Esophagus muscularis mucosa (tissue), 4 donors: ENCODE results near the gene MRGPRD. TPM values are rescaled to one million over a fixed set of nuclear protein-coding genes. Genes with fewer than 3 reads are reported as not detected.
"Not testable (repeated sequence)": the region's sequence is repeated elsewhere in the genome, so short reads cannot be mapped to it uniquely, and the experiment has no call there.

Source experiments
- DNase-seq: peaks from one replicate; pipeline ENCODE4 v3.0.0-alpha.2; 2017; ENCODE audit errors: extremely low spot score
- H3K27ac ChIP-seq, 4 donors: fragments of 200-600 bp; sonication (generic); replicated peaks in 1 of 4; 1 replicate in 3 of 4; 2 replicates in 1 of 4; pipeline ENCODE4 v1.5.1; 2016 to 2019; ENCODE audit warnings: mild to moderate bottlenecking in 1 of 4
- H3K27me3 ChIP-seq, 4 donors: fragments of 200-600 bp; sonication (generic); one replicate each; pipeline versions ENCODE4 v1.5.1 to v1.6.0; 2016 to 2019
- H3K36me3 ChIP-seq, 4 donors: fragments of 200-600 bp; sonication (generic); one replicate each; pipeline ENCODE4 v1.5.1; 2016 to 2019
- H3K4me1 ChIP-seq, 4 donors: fragments of 200-600 bp; sonication (generic); one replicate each; pipeline ENCODE4 v1.5.1; 2016 to 2019
- H3K4me3 ChIP-seq, 4 donors: fragments of 200-600 bp; sonication (generic); 1 replicate in 2 of 4; 2 replicates in 2 of 4; pipeline ENCODE4 v1.5.1; 2016 to 2019; ENCODE audit warnings: mild to moderate bottlenecking in 4 of 4, moderate library complexity in 1 of 4
- H3K9me3 ChIP-seq, 4 donors: fragments of 200-600 bp; sonication (generic); 1 replicate in 3 of 4; 2 replicates in 1 of 4; pipeline ENCODE4 v1.5.1; 2016 to 2019
- CTCF ChIP-seq, 3 experiments: fragments of 200-600 bp in 2 of 3; fragments of 450-650 bp in 1 of 3; sonication (generic) in 2 of 3; IDR thresholded peaks; one replicate each; pipeline ENCODE4 v1.5.1; 2017 to 2019; ENCODE audit warnings: antibody characterized with exemption in 3 of 3, mild to moderate bottlenecking in 2 of 3, moderate library complexity in 1 of 3
- EP300 ChIP-seq: sonication (generic); formaldehyde crosslinking; IDR thresholded peaks from one replicate; pipeline ENCODE4 v1.6.1; 2017; ENCODE audit warnings: antibody characterized with exemption
- POLR2A ChIP-seq: fragments of 450-650 bp; IDR thresholded peaks from one replicate; pipeline ENCODE4 v1.6.1; 2017; ENCODE audit warnings: antibody characterized with exemption, moderate library complexity, mild to moderate bottlenecking, low read depth
- POLR2AphosphoS5 ChIP-seq, 2 donors: sonication (generic); formaldehyde crosslinking; IDR thresholded peaks; one replicate each; pipeline ENCODE4 v1.6.1; 2017; ENCODE audit warnings: antibody characterized with exemption in 2 of 2
- WGBS: methylation state at CpG from one replicate; pipeline ENCODE4 v1.1.5; 2018; 5-methylcytosine and 5-hydroxymethylcytosine counted together
- intact Hi-C: fragments of 100-400 bp; cut with DNase I; formaldehyde crosslinking; loops from one replicate; pipeline ENCODE4 v1.15.1; 2023
- total RNA-seq, 4 donors: library from RNA; depleted of rRNA; stranded (reverse); fragments of >200 nt; gene quantifications; one replicate each; pipeline versions ENCODE4 v1.1.0 to v1.2.1, GENCODE V29; 2016

Gene MRGPRD
- total RNA-seq, 4 donors from 2014 or later = 0.32 to 2.5 (median 0.66) TPM; not detected in 1

DNA sequence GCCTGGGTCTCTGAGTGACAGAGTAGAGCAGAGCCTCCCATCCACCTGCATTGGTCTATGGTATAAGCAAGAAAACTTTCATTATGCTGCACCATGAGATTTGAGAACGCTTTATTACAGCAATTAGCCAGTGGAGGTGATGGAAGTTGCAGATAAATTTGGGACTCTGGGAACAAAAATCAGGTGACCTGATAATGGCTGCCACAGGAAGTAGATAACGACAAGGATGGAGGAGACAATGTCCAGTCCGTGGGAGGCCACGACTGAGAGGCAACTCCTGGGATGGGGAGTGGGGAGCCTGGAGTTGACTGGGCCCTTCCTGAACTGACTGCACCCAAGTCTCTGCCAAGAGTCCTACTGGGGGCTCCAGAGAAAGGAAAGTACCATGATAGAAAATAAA is 4.7 kb downstream of the MRGPRD start:
- intact Hi-C loops = no loop called here
- no peaks in the 10 kb centered on the region for H3K27me3 ChIP-seq
- 61% methylated on average over 4 of the region's 4 CpGs for WGBS
- H3K27ac ChIP-seq = no peak overlapping the region
- H3K9me3 ChIP-seq = no peaks in the 10 kb centered on the region
- TF ChIP-seq EP300 (no peak), POLR2AphosphoS5 (IDR thresholded peaks at IDR 0.05) (no peak), POLR2A (no peak), CTCF (IDR thresholded peaks at IDR 0.05) (no peak)
- H3K4me3 ChIP-seq = no peak overlapping the region
- DNase-seq = no peak
- no peaks in the 10 kb centered on the region for H3K36me3 ChIP-seq
- H3K4me1 ChIP-seq = peaks cover 7 to 42% (median 13%) of the 10 kb centered on the region in 4 donors

DNA sequence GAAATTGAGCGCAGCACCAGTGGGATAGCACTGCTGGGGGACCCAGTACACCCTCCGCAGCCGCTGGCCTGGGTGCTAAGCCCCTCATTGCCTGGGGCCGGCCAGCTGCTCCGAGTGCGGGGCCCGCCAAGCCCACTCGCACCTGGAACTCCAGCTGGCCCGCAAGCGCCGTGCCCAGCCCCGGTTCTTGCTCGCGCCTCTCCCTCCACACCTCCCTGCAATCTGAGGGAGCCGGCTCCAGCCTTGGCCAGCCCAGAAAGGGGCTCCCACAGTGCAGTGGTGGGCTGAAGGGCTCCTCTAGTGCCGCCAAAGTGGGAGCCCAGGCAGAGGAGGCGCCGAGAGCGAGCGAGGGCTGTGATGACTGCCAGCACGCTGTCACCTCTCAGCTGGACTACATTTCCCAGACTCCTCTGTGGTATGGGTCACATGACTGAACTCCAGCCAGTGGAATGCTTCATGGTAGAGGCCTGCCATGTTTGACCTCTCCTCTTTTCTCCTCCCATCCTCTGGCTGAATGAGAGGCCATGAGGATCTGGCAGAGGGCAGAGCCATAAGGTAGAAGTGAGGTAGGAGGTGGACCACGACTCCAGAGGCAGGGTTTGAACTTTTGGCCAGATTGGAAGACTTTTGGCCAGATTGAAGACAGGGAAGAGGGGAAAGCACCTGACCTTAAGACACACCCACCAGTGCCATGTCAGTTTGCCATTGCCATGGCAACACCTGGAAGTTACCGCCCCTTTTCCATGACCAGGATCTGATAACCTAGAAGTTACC is 6.2 kb downstream of the MRGPRD start:
- Histone ChIP-seq H3K9me3 (no peaks in the 10 kb centered on the region), H3K27me3 (no peaks in the 10 kb centered on the region), H3K4me3 (no peak overlapping the region), H3K36me3 (no peaks in the 10 kb centered on the region), H3K27ac (no peak overlapping the region), H3K4me1 (peaks cover 7 to 42% (median 13%) of the 10 kb centered on the region in 4 donors)
- DNase-seq = no peak
- intact Hi-C loops = no loop called here
- TF ChIP-seq CTCF (IDR thresholded peaks at IDR 0.05) (no peak), POLR2AphosphoS5 (IDR thresholded peaks at IDR 0.05) (no peak), EP300 (no peak), POLR2A (no peak)
- WGBS = 99% methylated on average over 9 of the region's 23 CpGs

DNA sequence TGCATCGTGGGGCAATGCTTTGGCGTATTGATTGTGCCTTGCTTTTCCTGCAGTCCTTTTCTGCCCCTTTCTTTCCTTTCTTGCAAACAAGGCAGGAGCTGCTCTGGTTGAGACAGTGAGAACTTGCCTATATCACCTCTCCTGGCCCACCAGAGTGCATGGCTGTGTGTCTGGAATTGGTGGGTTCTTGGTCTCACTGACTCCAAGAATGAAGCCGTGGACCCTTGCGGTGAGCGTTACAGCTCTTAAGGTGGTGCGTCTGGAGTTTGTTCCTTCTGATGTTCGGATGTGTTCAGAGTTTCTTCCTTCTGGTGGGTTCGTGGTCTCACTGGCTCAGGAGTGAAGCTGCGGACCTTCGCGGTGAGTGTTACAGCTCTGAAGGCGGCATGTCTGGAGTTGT is 7.1 kb downstream of the MRGPRD start:
- H3K4me3 ChIP-seq, H3K9me3 ChIP-seq, H3K27ac ChIP-seq, DNase-seq, H3K36me3 ChIP-seq, H3K27me3 ChIP-seq, intact Hi-C loops: not testable (repeated sequence)
- peaks cover 0 to 38% (median 7%) of the 10 kb centered on the region in 4 donors for H3K4me1 ChIP-seq
- WGBS = 91% methylated on average over 12 of the region's 12 CpGs

GRCh38 chr11:68973219-68973618 is 7.6 kb downstream of the MRGPRD start:
- intact Hi-C loops = no loop called here
- TF ChIP-seq POLR2AphosphoS5 (IDR thresholded peaks at IDR 0.05) (no peak), EP300 (no peak), CTCF (IDR thresholded peaks at IDR 0.05) (no peak), POLR2A (no peak)
- H3K4me3 ChIP-seq = no peak overlapping the region
- H3K36me3 ChIP-seq = no peaks in the 10 kb centered on the region
- H3K27me3 ChIP-seq = no peaks in the 10 kb centered on the region
- H3K9me3 ChIP-seq = no peaks in the 10 kb centered on the region
- H3K4me1 ChIP-seq = peaks cover 0 to 38% (median 3%) of the 10 kb centered on the region in 4 donors
- no peak for DNase-seq
- 46% methylated on average over 4 of the region's 4 CpGs for WGBS
- no peak overlapping the region for H3K27ac ChIP-seq

DNA sequence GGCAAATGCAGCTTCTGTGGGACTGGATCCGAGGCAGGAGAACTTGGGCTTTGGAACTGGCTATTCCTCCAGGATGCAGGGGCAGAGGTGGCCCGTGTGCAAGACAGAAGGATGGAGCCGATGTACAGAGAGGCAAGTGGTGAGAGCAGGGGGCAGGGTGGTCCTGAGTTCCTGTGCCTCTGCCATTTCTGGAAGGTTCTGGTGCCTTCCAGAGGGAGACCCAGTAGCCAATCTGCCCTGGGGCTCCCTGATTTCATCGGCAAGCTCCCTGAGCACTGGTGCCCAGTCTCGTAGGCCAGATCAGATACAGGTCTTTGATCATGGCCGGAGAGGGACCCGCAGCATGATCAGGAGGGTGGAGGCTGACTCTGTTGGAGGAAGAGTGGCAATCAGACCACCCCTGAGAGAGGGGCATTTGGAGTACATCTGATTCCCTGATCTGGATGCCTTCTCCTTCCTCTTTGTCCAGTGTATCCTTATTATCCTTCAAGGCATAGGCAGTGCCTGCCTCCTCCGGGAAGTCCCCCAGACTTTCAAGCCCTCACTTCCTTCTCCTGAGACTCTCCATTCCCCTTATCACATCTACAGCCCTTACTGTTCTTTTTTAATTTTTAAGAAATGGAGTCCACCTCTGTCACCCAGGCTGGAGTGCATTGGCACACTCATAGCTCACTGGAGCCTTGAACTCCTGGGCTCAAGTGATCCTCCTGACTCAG is 9.7 kb downstream of the MRGPRD start:
- no peaks in the 10 kb centered on the region for H3K9me3 ChIP-seq
- no peak for DNase-seq
- TF ChIP-seq POLR2A (no peak), POLR2AphosphoS5 (IDR thresholded peaks at IDR 0.05) (no peak), EP300 (no peak), CTCF (IDR thresholded peaks at IDR 0.05) (no peak)
- no peaks in the 10 kb centered on the region for H3K27me3 ChIP-seq
- H3K36me3 ChIP-seq = no peaks in the 10 kb centered on the region
- no peak overlapping the region for H3K27ac ChIP-seq
- WGBS = 92% methylated on average over 4 of the region's 8 CpGs
- H3K4me1 ChIP-seq = peaks cover 0 to 25% (median 2%) of the 10 kb centered on the region in 4 donors
- intact Hi-C loops = no loop called here
- H3K4me3 ChIP-seq = no peak overlapping the region
